Activated gamma-delta T cell treated with Interleukin-2 at 50 U/mL for 16 hours (primary cell): ENCODE results near the gene AP1G1.
A peak's percentile ranks its signal among the peaks of the same experiment; 100 is the strongest.
"Not testable (repeated sequence)": the region's sequence is repeated elsewhere in the genome, so short reads cannot be mapped to it uniquely, and the experiment has no call there.

ENCODE experiments used
- DNase-seq: peaks from one replicate; pipeline ENCODE4 v3.0.0-alpha.2; 2020

The AP1G1 gene

GRCh38 chr16:71808593-71809459 lies at the start of gene AP1G1:
TSS of gene AP1G1 (minus strand) at chr16:71808834. CDS start at chr16:71789479, 19,355 bp downstream.
- peak; percentile 90 for DNase-seq

- no peak for DNase-seq
Measured at GRCh38 chr16:71855937-71856662, 47.5 kb upstream of the AP1G1 start.

- no peak for DNase-seq
Measured at GRCh38 chr16:71854369-71854948, 45.8 kb upstream of the AP1G1 start.

- no peak for DNase-seq
Measured at GRCh38 chr16:71853413-71853812, 44.8 kb upstream of the AP1G1 start.

GRCh38 chr16:71852561-71852960 lies 43.9 kb upstream of the AP1G1 start:
- no peak for DNase-seq

GRCh38 chr16:71852158-71852557 lies 43.5 kb upstream of the AP1G1 start:
- DNase-seq = no peak

GRCh38 chr16:71851746-71852145 lies 43.1 kb upstream of the AP1G1 start:
- DNase-seq = no peak

GRCh38 chr16:71848622-71849021 lies 40.0 kb upstream of the AP1G1 start:
- DNase-seq = no peak

GRCh38 chr16:71847096-71847495 lies 38.5 kb upstream of the AP1G1 start:
- no peak for DNase-seq

- no peak for DNase-seq
Measured at GRCh38 chr16:71846431-71846830, 37.8 kb upstream of the AP1G1 start.

GRCh38 chr16:71845639-71846430 lies 37.2 kb upstream of the AP1G1 start, which contains the start of gene ATXN1L:
TSS of gene ATXN1L (plus strand) at chr16:71845976. CDS start at chr16:71849741, 3,765 bp downstream.
- peak; percentile 89 for DNase-seq

GRCh38 chr16:71843572-71843971 lies 34.9 kb upstream of the AP1G1 start:
- DNase-seq = no peak

- no peak for DNase-seq
Measured at GRCh38 chr16:71840052-71840451, 31.4 kb upstream of the AP1G1 start.

- DNase-seq = no peak
Measured at GRCh38 chr16:71837150-71837549, 28.5 kb upstream of the AP1G1 start.

- no peak for DNase-seq
Measured at GRCh38 chr16:71834291-71834690, 25.7 kb upstream of the AP1G1 start.

GRCh38 chr16:71832112-71832511 lies 23.5 kb upstream of the AP1G1 start:
- not testable (repeated sequence) for DNase-seq

GRCh38 chr16:71831698-71832097 lies 23.1 kb upstream of the AP1G1 start:
- not testable (repeated sequence) for DNase-seq

GRCh38 chr16:71830359-71830758 lies 21.7 kb upstream of the AP1G1 start:
- no peak for DNase-seq

GRCh38 chr16:71826533-71827017 lies 17.9 kb upstream of the AP1G1 start:
- no peak for DNase-seq

GRCh38 chr16:71817155-71817500 lies 8.5 kb upstream of the AP1G1 start:
- not testable (repeated sequence) for DNase-seq

- DNase-seq = no peak
Measured at GRCh38 chr16:71811261-71811803, 2.7 kb upstream of the AP1G1 start.

- DNase-seq = not testable (repeated sequence)
Measured at GRCh38 chr16:71810155-71810530, 1.5 kb upstream of the AP1G1 start.
